ENCODE measurements around the gene C1QA. TPM values are rescaled to one million over a fixed set of nuclear protein-coding genes. Genes with fewer than 3 reads are reported as not detected.

The C1QA gene
- polyA plus RNA-seq, 1 donor from 2014 or later = not detected

DNA sequence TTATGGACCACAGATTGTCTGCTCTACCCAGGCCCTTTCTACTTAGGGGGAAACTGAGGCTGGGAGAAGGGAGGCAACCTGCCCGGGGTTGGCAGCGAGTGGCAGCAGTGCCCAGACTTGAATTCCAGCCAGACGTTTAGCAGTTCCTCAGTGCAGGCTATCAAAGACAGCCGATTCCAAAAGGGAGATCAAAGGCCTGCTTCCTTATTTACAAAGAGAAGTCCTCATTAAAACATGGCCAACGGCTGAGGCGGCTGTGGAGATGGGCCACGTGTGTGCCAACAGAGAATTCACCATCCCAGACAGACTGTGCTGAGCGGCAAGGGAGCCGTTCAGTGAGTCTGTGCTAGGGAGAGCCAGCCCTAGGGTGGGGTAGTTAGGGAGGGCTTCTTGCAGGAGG is 44.3 kb downstream of the C1QA start:
- Histone ChIP-seq H3K4me2 (ENCODE audit: low read length) (no peak overlapping the region), H3K27me3 (ENCODE audit: insufficient read depth, low read depth, low read length) (no peaks in the 10 kb centered on the region), H4K20me1 (ENCODE audit: insufficient read depth) (no peaks in the 10 kb centered on the region), H3K36me3 (ENCODE audit: insufficient read depth, low read length) (no peaks in the 10 kb centered on the region), H3K9me2 (ENCODE audit: insufficient read depth, low read length) (no peaks in the 10 kb centered on the region), H3F3A (ENCODE audit: insufficient read depth, low read length, poor library complexity, severe bottlenecking) (no peaks in the 10 kb centered on the region), H3K27ac (ENCODE audit: low read length) (no peak overlapping the region), H3K9ac (ENCODE audit: low read length) (no peak overlapping the region), H3K4me3 (ENCODE audit: low read length) (no peak overlapping the region), H3K9me3 (ENCODE audit: low read length) (no peaks in the 10 kb centered on the region), H2AFZ (ENCODE audit: low read depth, low read length) (no peak overlapping the region), H3K79me2 (replicated peaks; ENCODE audit: insufficient read depth, low read length) (no peaks in the 10 kb centered on the region)
- no peak for TF ChIP-seq MXI1 (conservative IDR thresholded peaks at IDR 0.05; ENCODE audit: poor library complexity, severe bottlenecking)
- TF ChIP-seq RAD21 (conservative IDR thresholded peaks at IDR 0.05) = no peak
- TF ChIP-seq TAF1 (IDR thresholded peaks at IDR 0.05; ENCODE audit: low read depth) = no peak

GRCh38 chr1:22681556-22682276 is 45.3 kb downstream of the C1QA start:
- Histone ChIP-seq H3K36me3 (ENCODE audit: insufficient read depth, low read length) (no peaks in the 10 kb centered on the region), H3K9ac (ENCODE audit: low read length) (no peak overlapping the region), H4K20me1 (ENCODE audit: insufficient read depth) (no peaks in the 10 kb centered on the region), H3K4me2 (ENCODE audit: low read length) (no peak overlapping the region), H3K27me3 (ENCODE audit: insufficient read depth, low read depth, low read length) (no peaks in the 10 kb centered on the region), H3K4me3 (ENCODE audit: low read length) (no peak overlapping the region), H3K27ac (ENCODE audit: low read length) (no peak overlapping the region), H3K79me2 (replicated peaks; ENCODE audit: insufficient read depth, low read length) (no peaks in the 10 kb centered on the region), H3K9me2 (ENCODE audit: insufficient read depth, low read length) (no peaks in the 10 kb centered on the region), H3F3A (ENCODE audit: insufficient read depth, low read length, poor library complexity, severe bottlenecking) (no peaks in the 10 kb centered on the region), H3K9me3 (ENCODE audit: low read length) (no peaks in the 10 kb centered on the region), H2AFZ (ENCODE audit: low read depth, low read length) (no peak overlapping the region)
- no peak for TF ChIP-seq POLR2AphosphoS5 (IDR thresholded peaks at IDR 0.05)

GRCh38 chr1:22683547-22683946 is 47.1 kb downstream of the C1QA start:
- Histone ChIP-seq H3K9me2 (ENCODE audit: insufficient read depth, low read length) (no peaks in the 10 kb centered on the region), H3K79me2 (replicated peaks; ENCODE audit: insufficient read depth, low read length) (no peaks in the 10 kb centered on the region), H3K27ac (ENCODE audit: low read length) (no peak overlapping the region), H3K9ac (ENCODE audit: low read length) (no peak overlapping the region), H3K27me3 (ENCODE audit: insufficient read depth, low read depth, low read length) (no peaks in the 10 kb centered on the region), H3K9me3 (ENCODE audit: low read length) (no peaks in the 10 kb centered on the region), H2AFZ (ENCODE audit: low read depth, low read length) (no peak overlapping the region), H3K4me2 (ENCODE audit: low read length) (no peak overlapping the region), H3F3A (ENCODE audit: insufficient read depth, low read length, poor library complexity, severe bottlenecking) (no peaks in the 10 kb centered on the region), H4K20me1 (ENCODE audit: insufficient read depth) (no peaks in the 10 kb centered on the region), H3K36me3 (ENCODE audit: insufficient read depth, low read length) (no peaks in the 10 kb centered on the region), H3K4me3 (ENCODE audit: low read length) (no peak overlapping the region)
- TF ChIP-seq SMC3 (conservative IDR thresholded peaks at IDR 0.05; ENCODE audit: poor library complexity) (no peak), CTCF (IDR thresholded peaks at IDR 0.05; ENCODE audit: poor library complexity, severe bottlenecking) (no peak), REST (IDR thresholded peaks at IDR 0.05; ENCODE audit: borderline replicate concordance) (no peak), POLR2AphosphoS5 (IDR thresholded peaks at IDR 0.05) (no peak), MXI1 (conservative IDR thresholded peaks at IDR 0.05; ENCODE audit: poor library complexity, severe bottlenecking) (no peak), TAF1 (IDR thresholded peaks at IDR 0.05; ENCODE audit: low read depth) (no peak), RAD21 (conservative IDR thresholded peaks at IDR 0.05) (no peak)

Data from neural cell (in vitro differentiated cells).